Astrocyte (in vitro differentiated cells and primary cell): Measurements from ENCODE around the gene KRTAP4-3. TPM values are rescaled to one million over a fixed set of nuclear protein-coding genes. Genes with fewer than 3 reads are reported as not detected.

Experiments used
- total RNA-seq: library from RNA; stranded (reverse); gene quantifications from 2 replicates; pipeline ENCODE4 v1.2.1, GENCODE V29; 2021

The KRTAP4-3 gene
- total RNA-seq, 1 donor from 2014 or later = not detected

Other genes with a start within 250 kb of the KRTAP4-3 start
- not detected in 2 replicates for gene KRT23, start 230.6 kb downstream of the KRTAP4-3 start, total RNA-seq
- not detected in 2 replicates for gene KRT39, start 201.3 kb downstream of the KRTAP4-3 start, total RNA-seq
- gene KRT40, start 183.9 kb downstream of the KRTAP4-3 start, total RNA-seq = not detected in 2 replicates
- not detected in 2 replicates for gene KRTAP3-3, start 174.1 kb downstream of the KRTAP4-3 start, total RNA-seq
- not detected in 2 replicates for gene KRTAP3-2, start 168.3 kb downstream of the KRTAP4-3 start, total RNA-seq
- gene KRTAP3-1, start 159.1 kb downstream of the KRTAP4-3 start, total RNA-seq = not detected in 2 replicates
- not detected in 2 replicates for gene KRTAP1-5, start 141.0 kb downstream of the KRTAP4-3 start, total RNA-seq
- gene KRTAP1-4, start 138.0 kb downstream of the KRTAP4-3 start, total RNA-seq = not detected in 2 replicates
- not detected in 2 replicates for gene KRTAP1-3, start 133.3 kb downstream of the KRTAP4-3 start, total RNA-seq
- gene KRTAP1-1, start 126.8 kb downstream of the KRTAP4-3 start, total RNA-seq = not detected in 2 replicates
- not detected in 2 replicates for gene KRTAP2-1, start 120.9 kb downstream of the KRTAP4-3 start, total RNA-seq
- gene KRTAP2-2, start 113.0 kb downstream of the KRTAP4-3 start, total RNA-seq = not detected in 2 replicates
- gene KRTAP2-3, start 108.1 kb downstream of the KRTAP4-3 start, total RNA-seq = 3.8 and 7.1 TPM in 2 replicates
- gene KRTAP2-4, start 102.3 kb downstream of the KRTAP4-3 start, total RNA-seq = not detected in 2 replicates
- gene KRTAP4-7, start 84.1 kb downstream of the KRTAP4-3 start, total RNA-seq = not detected in 2 replicates
- not detected in 2 replicates for gene KRTAP4-8, start 70.1 kb downstream of the KRTAP4-3 start, total RNA-seq
- gene KRTAP4-16, start 66.0 kb downstream of the KRTAP4-3 start, total RNA-seq = not detected in 2 replicates
- not detected in 2 replicates for gene KRTAP4-9, start 62.8 kb downstream of the KRTAP4-3 start, total RNA-seq
- not detected in 2 replicates for gene KRTAP4-11, start 49.8 kb downstream of the KRTAP4-3 start, total RNA-seq
- not detected in 2 replicates for gene KRTAP4-12, start 44.0 kb downstream of the KRTAP4-3 start, total RNA-seq
- gene KRTAP4-6, start 27.7 kb downstream of the KRTAP4-3 start, total RNA-seq = not detected in 2 replicates
- gene KRTAP4-5, start 18.4 kb downstream of the KRTAP4-3 start, total RNA-seq = not detected in 2 replicates
- gene KRTAP4-4, start 7.5 kb downstream of the KRTAP4-3 start, total RNA-seq = not detected in 2 replicates
- not detected in 2 replicates for gene KRTAP4-2, start 10.0 kb upstream of the KRTAP4-3 start, total RNA-seq
- not detected in 2 replicates for gene KRTAP4-1, start 16.7 kb upstream of the KRTAP4-3 start, total RNA-seq
- not detected in 2 replicates for gene KRTAP9-1, start 21.7 kb upstream of the KRTAP4-3 start, total RNA-seq
- gene KRTAP9-2, start 58.4 kb upstream of the KRTAP4-3 start, total RNA-seq = not detected in 2 replicates
- not detected in 2 replicates for gene KRTAP9-3, start 64.2 kb upstream of the KRTAP4-3 start, total RNA-seq
- gene KRTAP9-8, start 69.8 kb upstream of the KRTAP4-3 start, total RNA-seq = not detected in 2 replicates
- not detected in 2 replicates for gene KRTAP9-4, start 81.5 kb upstream of the KRTAP4-3 start, total RNA-seq
- not detected in 2 replicates for gene KRTAP9-9, start 87.2 kb upstream of the KRTAP4-3 start, total RNA-seq
- not detected in 2 replicates for gene KRTAP9-6, start 97.2 kb upstream of the KRTAP4-3 start, total RNA-seq
- not detected in 2 replicates for gene KRTAP9-7, start 107.5 kb upstream of the KRTAP4-3 start, total RNA-seq
- not detected in 2 replicates for gene KRTAP29-1, start 134.6 kb upstream of the KRTAP4-3 start, total RNA-seq
- not detected in 2 replicates for gene KRTAP16-1, start 141.1 kb upstream of the KRTAP4-3 start, total RNA-seq
- gene KRTAP17-1, start 147.5 kb upstream of the KRTAP4-3 start, total RNA-seq = not detected in 2 replicates
- gene KRT33A, start 182.6 kb upstream of the KRTAP4-3 start, total RNA-seq = not detected in 2 replicates
- gene KRT33B, start 201.6 kb upstream of the KRTAP4-3 start, total RNA-seq = not detected in 2 replicates
- not detected in 2 replicates for gene KRT34, start 214.1 kb upstream of the KRTAP4-3 start, total RNA-seq
- gene KRT31, start 229.4 kb upstream of the KRTAP4-3 start, total RNA-seq = not detected in 2 replicates